ENCODE measurements around the gene HIBADH.

GRCh38 chr7:27587429-27587828, 75.3 kb downstream of the HIBADH start:
- TF ChIP-seq CTCF (IDR thresholded peaks at IDR 0.05) (no peak), POLR2A (IDR thresholded peaks at IDR 0.05) (no peak)

All from thyroid gland (tissue), 4 donors.